HG03460 (cell line): Measurements from ENCODE around the gene TAGLN2.

Experiments
- ATAC-seq: cut with Tn5 transposase; IDR thresholded peaks from one replicate; pipeline ENCODE4 v1.9.1; 2021; ENCODE audit not compliant: unreplicated experiment

TAGLN2 gene

GRCh38 chr1:159924791-159925718 is at the start of gene TAGLN2:
Gene TAGLN2 (minus strand): TSS chr1:159925507. CDS start chr1:159920509, 4,998 bp downstream.
- peak; percentile 51 for ATAC-seq

- no peak for ATAC-seq
Observed at GRCh38 chr1:159974350-159974965, 49.2 kb upstream of the TAGLN2 start.

DNA sequence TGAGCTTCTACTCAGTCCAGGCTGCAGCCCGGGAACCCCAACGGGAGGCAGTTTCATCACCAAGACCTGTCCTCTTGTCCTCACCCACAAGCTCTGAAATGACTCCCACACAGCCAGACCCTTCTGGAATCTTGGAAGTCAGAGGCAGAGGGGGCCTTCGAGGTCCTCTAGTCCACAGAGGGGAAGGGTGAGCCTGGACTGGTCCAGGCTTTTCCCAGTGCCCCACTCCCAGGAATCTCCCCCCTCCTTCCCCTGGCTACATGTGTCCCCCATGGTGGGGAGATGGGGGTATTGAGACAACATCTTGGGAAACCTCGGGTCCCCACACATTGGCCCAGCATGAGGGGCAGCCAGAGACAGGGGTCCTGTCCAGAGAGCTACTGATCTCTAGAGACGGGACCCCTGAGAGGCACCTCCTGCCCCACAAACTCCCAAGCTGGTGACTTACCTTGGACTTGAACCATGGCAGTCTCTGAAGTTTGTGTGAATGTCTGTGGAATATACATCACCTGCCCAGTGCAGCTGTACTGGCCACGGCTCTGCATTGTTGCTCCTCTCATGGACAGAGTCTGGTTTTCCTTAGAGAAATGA is 48.1 kb upstream of the TAGLN2 start:
- no peak for ATAC-seq

DNA sequence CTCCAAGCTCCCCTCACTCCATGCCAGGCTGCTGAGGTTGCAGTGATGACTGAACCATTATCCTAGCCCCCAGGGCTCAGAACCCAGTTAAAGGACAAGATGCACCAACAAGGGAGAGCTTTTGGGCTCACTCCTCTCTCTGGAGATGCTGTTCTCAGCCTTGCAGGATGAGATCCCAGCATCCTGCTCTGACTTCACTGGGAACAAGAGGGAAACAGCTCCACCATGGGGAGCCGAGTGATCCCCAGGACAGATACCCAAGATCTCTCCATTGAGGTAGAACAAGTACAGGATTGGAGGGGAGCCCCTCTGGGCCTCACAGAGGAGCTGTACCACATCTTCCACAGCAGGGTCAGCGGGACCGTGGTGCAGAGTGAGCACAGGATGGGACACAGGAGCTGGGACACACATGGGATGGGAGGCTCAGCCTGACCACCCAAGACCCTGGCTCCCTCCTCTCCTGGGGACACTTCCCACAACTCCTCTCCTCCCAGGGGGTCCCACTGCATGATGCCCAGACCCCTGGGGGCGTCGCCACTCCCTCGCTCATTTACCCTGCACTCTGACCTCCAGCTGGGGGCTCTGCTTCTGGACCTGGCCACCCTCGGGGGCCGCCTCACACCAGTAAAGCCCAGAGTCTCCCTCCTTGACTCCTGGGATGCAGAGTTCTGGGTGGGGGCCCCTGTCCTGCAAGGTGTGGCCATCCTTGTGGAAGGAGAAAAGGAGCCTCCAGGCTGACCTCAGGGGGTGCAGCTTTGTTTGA is 47.3 kb upstream of the TAGLN2 start:
- no peak for ATAC-seq

- ATAC-seq, result no peak
Observed at GRCh38 chr1:159970932-159971342, 45.6 kb upstream of the TAGLN2 start.

GRCh38 chr1:159968901-159969300 is 43.6 kb upstream of the TAGLN2 start:
- no peak for ATAC-seq

GRCh38 chr1:159965263-159965662 is 40.0 kb upstream of the TAGLN2 start:
- no peak for ATAC-seq

DNA sequence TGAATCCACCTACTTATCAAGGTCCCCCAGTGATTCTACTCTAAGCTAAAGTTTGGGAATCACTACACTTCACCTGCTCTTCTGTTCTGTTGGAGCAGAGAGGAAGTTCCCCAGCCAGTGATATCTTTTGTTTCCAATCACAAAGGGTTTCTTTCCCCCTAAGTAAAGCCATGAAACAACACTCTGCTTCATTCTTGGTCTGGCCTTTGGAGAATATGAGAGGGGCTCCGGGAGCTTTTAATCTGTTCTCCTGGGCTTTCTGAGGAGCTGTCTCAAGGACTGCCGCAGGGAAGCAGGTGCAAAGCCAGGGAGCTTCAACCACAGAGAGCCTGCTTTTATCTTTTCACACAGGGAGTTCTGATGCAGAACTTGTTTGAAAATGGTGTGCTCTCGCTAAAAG is 38.8 kb upstream of the TAGLN2 start:
- no peak for ATAC-seq

DNA sequence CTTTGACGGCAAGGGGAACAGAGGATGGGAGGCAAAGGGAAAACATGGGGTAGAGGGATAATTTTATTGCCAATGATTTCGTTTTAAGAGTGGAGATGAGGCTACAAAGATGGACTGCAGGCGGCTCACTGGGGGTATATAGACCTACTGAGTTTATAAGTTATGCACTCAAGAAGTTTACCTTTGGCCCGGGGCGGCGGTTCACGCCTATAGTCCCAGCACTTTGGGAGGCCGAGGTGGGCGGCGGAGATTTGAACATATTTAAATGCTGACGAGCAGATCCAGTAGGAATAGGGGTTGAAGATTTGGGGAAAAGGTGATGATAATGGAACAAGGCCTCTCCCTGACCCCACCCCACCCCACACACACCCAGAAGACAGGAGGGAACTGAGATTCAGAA is 36.9 kb upstream of the TAGLN2 start:
- no peak for ATAC-seq

DNA sequence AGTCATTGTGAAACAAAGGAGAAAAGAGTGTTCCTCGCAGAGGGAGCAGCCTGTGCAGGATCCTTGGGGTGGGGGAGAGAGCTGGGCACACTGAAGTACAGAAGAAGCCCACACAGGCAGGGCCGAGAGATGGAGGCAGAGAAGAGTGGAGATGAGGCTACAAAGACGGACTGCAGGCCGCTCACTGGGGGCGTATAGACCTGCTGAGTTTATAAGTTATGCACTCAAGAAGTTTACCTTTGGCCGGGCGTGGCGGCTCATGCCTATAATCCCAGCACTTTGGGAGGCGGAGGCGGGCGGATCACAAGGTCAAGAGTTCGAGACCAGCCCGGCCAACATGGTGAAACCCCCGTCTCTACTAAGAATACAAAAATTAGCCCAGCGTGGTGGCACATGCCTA is 36.3 kb upstream of the TAGLN2 start:
- no peak for ATAC-seq

DNA sequence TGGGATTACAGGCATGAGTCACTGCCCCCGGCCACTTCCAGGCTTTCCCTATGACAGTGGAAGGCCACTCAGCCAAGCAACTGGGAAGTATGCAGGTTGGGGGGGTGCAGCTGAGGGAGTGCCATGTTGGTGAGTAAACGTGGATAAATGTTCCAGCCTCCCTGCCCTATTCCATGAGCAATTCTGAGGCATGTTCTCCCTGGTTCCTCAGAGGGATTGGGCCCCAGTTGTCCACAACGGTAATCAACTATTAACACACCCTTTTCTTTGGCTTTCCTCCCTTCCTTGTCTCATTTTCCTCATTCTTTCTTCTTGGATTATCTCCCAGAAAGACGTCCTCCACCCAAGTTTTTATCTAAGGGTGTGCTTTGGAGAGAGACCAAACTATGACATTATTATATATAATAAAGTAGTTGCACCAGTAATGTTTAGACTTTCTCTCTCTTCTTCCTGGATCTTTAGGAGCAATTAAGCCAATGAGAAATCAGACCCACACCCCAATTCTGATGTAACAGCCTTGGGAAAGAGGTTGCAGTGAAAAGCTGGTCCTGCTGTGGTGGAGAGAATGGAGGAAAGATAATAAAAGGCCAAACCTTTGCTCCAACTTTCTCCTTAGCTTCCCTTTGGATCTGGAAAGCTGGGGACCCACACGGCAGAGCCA is 35.5 kb upstream of the TAGLN2 start:
- ATAC-seq, result no peak

GRCh38 chr1:159959451-159959850 is 34.1 kb upstream of the TAGLN2 start:
- ATAC-seq, result no peak

- no peak for ATAC-seq
Observed at GRCh38 chr1:159958719-159959380, 33.5 kb upstream of the TAGLN2 start.

DNA sequence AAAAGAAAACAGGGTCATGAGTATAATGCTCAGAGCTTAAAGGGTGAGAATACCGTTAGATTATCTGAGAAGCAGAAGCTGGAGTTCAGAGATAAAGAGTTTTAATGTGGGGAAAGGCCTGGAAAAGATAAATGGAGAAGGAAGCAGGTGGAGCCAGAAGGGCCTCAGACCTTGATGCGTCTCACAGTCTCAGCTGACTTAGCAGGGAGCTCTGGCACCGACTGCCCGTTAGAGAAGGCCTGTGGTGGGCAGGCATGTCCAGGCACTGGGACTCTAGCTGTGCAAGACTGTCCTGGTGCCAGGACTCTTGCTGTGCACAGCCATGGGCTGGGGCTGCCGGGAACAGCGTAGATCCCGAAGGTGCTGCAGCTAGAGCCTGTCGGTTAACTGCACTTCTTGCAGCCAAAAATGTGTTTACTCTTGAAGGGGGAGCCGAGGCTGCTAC is 32.5 kb upstream of the TAGLN2 start:
- ATAC-seq, result no peak

DNA sequence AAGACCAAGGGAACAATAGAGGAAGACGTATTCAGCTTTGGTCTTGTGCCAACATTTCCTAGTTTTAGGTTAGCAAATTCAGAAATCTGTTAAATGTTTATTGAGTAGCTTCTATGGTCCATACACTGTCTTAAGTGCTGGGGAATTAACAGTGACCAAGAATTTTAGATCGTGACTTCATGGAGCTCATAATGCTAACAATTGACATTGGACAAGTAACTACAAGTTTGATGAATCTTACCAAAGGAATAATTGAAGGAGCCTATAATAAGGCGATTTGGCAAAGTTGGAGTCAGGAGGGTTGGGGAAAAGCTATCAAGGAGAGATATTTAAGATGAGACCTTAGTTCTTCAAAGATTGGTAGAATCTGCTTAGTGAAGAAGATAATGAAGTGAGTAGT is 30.1 kb upstream of the TAGLN2 start:
- no peak for ATAC-seq

- ATAC-seq, result no peak
Observed at GRCh38 chr1:159953536-159954515, 28.5 kb upstream of the TAGLN2 start, which contains the start of gene SLAMF9. Gene SLAMF9 (minus strand): TSS chr1:159954237. CDS start chr1:159954137, 100 bp downstream.

DNA sequence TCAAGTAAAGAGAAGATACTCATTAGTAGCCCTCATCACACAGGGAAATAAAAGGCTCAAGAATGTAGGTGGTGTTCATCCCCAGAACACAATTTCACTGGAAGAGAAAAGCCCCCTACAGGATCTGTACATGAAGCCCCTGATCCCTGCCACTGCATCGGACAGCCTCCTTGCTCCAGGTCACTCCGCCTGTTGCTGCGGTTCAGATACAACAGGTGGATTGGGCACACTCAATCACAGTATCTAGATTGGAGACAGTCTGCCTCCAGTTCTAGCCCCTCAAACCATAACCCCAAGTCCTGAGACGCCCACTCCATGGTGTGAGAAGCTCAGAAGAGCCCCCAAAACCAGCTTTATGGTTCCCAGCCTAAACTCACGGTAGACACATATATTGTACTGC is 27.6 kb upstream of the TAGLN2 start:
- ATAC-seq, result no peak

GRCh38 chr1:159951551-159951950 is 26.2 kb upstream of the TAGLN2 start:
- no peak for ATAC-seq

DNA sequence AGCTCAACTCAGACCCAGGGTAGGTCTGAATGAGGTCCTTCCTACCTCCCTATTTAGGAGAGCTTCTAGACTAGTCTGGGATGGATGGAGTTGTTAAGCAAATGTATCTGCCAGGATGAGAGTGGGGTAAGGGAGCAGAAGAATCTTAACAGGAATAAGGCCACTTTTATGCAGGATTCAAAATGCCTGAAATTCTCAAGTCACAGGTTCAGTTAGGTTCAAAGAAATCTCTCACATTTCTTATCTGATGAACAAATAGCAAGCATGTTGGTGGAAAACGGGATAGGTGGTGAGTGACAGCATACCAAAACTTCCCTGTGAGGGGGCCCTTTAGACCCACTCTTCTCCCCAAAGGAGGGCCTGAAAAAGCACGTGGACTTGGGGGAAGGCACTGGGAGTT is 25.7 kb upstream of the TAGLN2 start:
- ATAC-seq, result no peak
